ENCODE measurements around the gene EEF2.
"Not testable (repeated sequence)": the region's sequence is repeated elsewhere in the genome, so short reads cannot be mapped to it uniquely, and the experiment has no call there.

The EEF2 gene

GRCh38 chr19:4012975-4013634, 27.8 kb upstream of the EEF2 start:
- Histone ChIP-seq H3K9me3 (replicated peaks; ENCODE audit: low read length) (no peaks in the 10 kb centered on the region), H3K4me2 (ENCODE audit: low read length) (no peak overlapping the region), H3K9ac (ENCODE audit: low read depth, low read length) (no peak overlapping the region), H3K4me3 (ENCODE audit: low read length) (no peak overlapping the region), H3K27me3 (ENCODE audit: control insufficient read depth, insufficient read depth, low read length) (no peaks in the 10 kb centered on the region), H3K36me3 (ENCODE audit: insufficient read depth, low read length) (peaks cover 39% of the 10 kb centered on the region), H3K4me1 (ENCODE audit: control insufficient read depth, insufficient read depth, low read length) (peaks cover 24% of the 10 kb centered on the region)

GRCh38 chr19:4012092-4012974, 27.1 kb upstream of the EEF2 start:
- Histone ChIP-seq H3K9me3 (replicated peaks; ENCODE audit: low read length) (no peaks in the 10 kb centered on the region), H3K4me2 (ENCODE audit: low read length) (no peak overlapping the region), H3K4me3 (ENCODE audit: low read length) (no peak overlapping the region), H3K4me1 (ENCODE audit: control insufficient read depth, insufficient read depth, low read length) (peaks cover 24% of the 10 kb centered on the region), H3K36me3 (ENCODE audit: insufficient read depth, low read length) (peaks cover 39% of the 10 kb centered on the region), H3K9ac (ENCODE audit: low read depth, low read length) (no peak overlapping the region), H3K27me3 (ENCODE audit: control insufficient read depth, insufficient read depth, low read length) (no peaks in the 10 kb centered on the region)

GRCh38 chr19:4011430-4011829, 26.2 kb upstream of the EEF2 start:
- H3K4me3 ChIP-seq (ENCODE audit: low read length); H3K27me3 ChIP-seq (ENCODE audit: control insufficient read depth, insufficient read depth, low read length); H3K4me2 ChIP-seq (ENCODE audit: low read length); H3K9ac ChIP-seq (ENCODE audit: low read depth, low read length); H3K9me3 ChIP-seq (replicated peaks; ENCODE audit: low read length): not testable (repeated sequence)
- Histone ChIP-seq H3K36me3 (ENCODE audit: insufficient read depth, low read length) (peaks cover 38% of the 10 kb centered on the region), H3K4me1 (ENCODE audit: control insufficient read depth, insufficient read depth, low read length) (peaks cover 28% of the 10 kb centered on the region)

GRCh38 chr19:4010808-4011110, 25.5 kb upstream of the EEF2 start:
- Histone ChIP-seq H3K9me3 (replicated peaks; ENCODE audit: low read length) (no peaks in the 10 kb centered on the region), H3K27me3 (ENCODE audit: control insufficient read depth, insufficient read depth, low read length) (no peaks in the 10 kb centered on the region), H3K4me1 (ENCODE audit: control insufficient read depth, insufficient read depth, low read length) (peaks cover 29% of the 10 kb centered on the region), H3K4me2 (ENCODE audit: low read length) (no peak overlapping the region), H3K36me3 (ENCODE audit: insufficient read depth, low read length) (peaks cover 35% of the 10 kb centered on the region), H3K9ac (ENCODE audit: low read depth, low read length) (no peak overlapping the region), H3K4me3 (ENCODE audit: low read length) (no peak overlapping the region)

GRCh38 chr19:4009990-4010807, 24.9 kb upstream of the EEF2 start:
- Histone ChIP-seq H3K9ac (ENCODE audit: low read depth, low read length) (peak overlapping the region; percentile 41), H3K4me2 (ENCODE audit: low read length) (peak overlapping the region; percentile 92), H3K27me3 (ENCODE audit: control insufficient read depth, insufficient read depth, low read length) (no peaks in the 10 kb centered on the region), H3K36me3 (ENCODE audit: insufficient read depth, low read length) (peaks cover 30% of the 10 kb centered on the region), H3K9me3 (replicated peaks; ENCODE audit: low read length) (no peaks in the 10 kb centered on the region), H3K4me1 (ENCODE audit: control insufficient read depth, insufficient read depth, low read length) (peaks cover 29% of the 10 kb centered on the region), H3K4me3 (ENCODE audit: low read length) (no peak overlapping the region)

GRCh38 chr19:4007836-4008539, 22.7 kb upstream of the EEF2 start:
- no peaks in the 10 kb centered on the region for H3K9me3 ChIP-seq (replicated peaks; ENCODE audit: low read length)

GRCh38 chr19:4007021-4007835, 22.0 kb upstream of the EEF2 start, which contains the start of gene PIAS4:
TSS of gene PIAS4 (plus strand) at chr19:4007736. CDS start at chr19:4007761, 25 bp downstream.
- H3K9me3 ChIP-seq (replicated peaks; ENCODE audit: low read length): no peaks in the 10 kb centered on the region
- H3K4me1 ChIP-seq (ENCODE audit: control insufficient read depth, insufficient read depth, low read length): peaks cover 29% of the 10 kb centered on the region
- peaks cover 5% of the 10 kb centered on the region for H3K36me3 ChIP-seq (ENCODE audit: insufficient read depth, low read length)
- peak within 1 kb of the TSS; percentile 92 for H3K4me2 ChIP-seq (ENCODE audit: low read length)
- no peaks in the 10 kb centered on the region for H3K27me3 ChIP-seq (ENCODE audit: control insufficient read depth, insufficient read depth, low read length)
- H3K9ac ChIP-seq (ENCODE audit: low read depth, low read length): peak within 1 kb of the TSS; percentile 88
- H3K4me3 ChIP-seq (ENCODE audit: low read length): peak within 1 kb of the TSS; percentile 97

More at GRCh38 chr19:4007836-4008539, 22.7 kb upstream of the EEF2 start:
- Histone ChIP-seq H3K4me2 (ENCODE audit: low read length) (peak overlapping the region; percentile 92), H3K4me3 (ENCODE audit: low read length) (peak overlapping the region; percentile 97), H3K27me3 (ENCODE audit: control insufficient read depth, insufficient read depth, low read length) (no peaks in the 10 kb centered on the region), H3K9ac (ENCODE audit: low read depth, low read length) (peak overlapping the region; percentile 88), H3K36me3 (ENCODE audit: insufficient read depth, low read length) (peaks cover 8% of the 10 kb centered on the region), H3K4me1 (ENCODE audit: control insufficient read depth, insufficient read depth, low read length) (peaks cover 29% of the 10 kb centered on the region)

GRCh38 chr19:4005436-4005835, 20.2 kb upstream of the EEF2 start:
- H3K9ac ChIP-seq (ENCODE audit: low read depth, low read length); H3K27me3 ChIP-seq (ENCODE audit: control insufficient read depth, insufficient read depth, low read length); H3K36me3 ChIP-seq (ENCODE audit: insufficient read depth, low read length); H3K9me3 ChIP-seq (replicated peaks; ENCODE audit: low read length); H3K4me3 ChIP-seq (ENCODE audit: low read length); H3K4me2 ChIP-seq (ENCODE audit: low read length): not testable (repeated sequence)
- peaks cover 26% of the 10 kb centered on the region for H3K4me1 ChIP-seq (ENCODE audit: control insufficient read depth, insufficient read depth, low read length)

GRCh38 chr19:4000798-4001197, 15.5 kb upstream of the EEF2 start:
- H3K9me3 ChIP-seq (replicated peaks; ENCODE audit: low read length); H3K4me1 ChIP-seq (ENCODE audit: control insufficient read depth, insufficient read depth, low read length); H3K36me3 ChIP-seq (ENCODE audit: insufficient read depth, low read length); H3K4me3 ChIP-seq (ENCODE audit: low read length); H3K9ac ChIP-seq (ENCODE audit: low read depth, low read length); H3K27me3 ChIP-seq (ENCODE audit: control insufficient read depth, insufficient read depth, low read length); H3K4me2 ChIP-seq (ENCODE audit: low read length): not testable (repeated sequence)

GRCh38 chr19:3998667-3999412, 13.6 kb upstream of the EEF2 start:
- not testable (repeated sequence) for H3K4me1 ChIP-seq (ENCODE audit: control insufficient read depth, insufficient read depth, low read length); H3K4me3 ChIP-seq (ENCODE audit: low read length); H3K4me2 ChIP-seq (ENCODE audit: low read length); H3K36me3 ChIP-seq (ENCODE audit: insufficient read depth, low read length); H3K9ac ChIP-seq (ENCODE audit: low read depth, low read length); H3K27me3 ChIP-seq (ENCODE audit: control insufficient read depth, insufficient read depth, low read length); H3K9me3 ChIP-seq (replicated peaks; ENCODE audit: low read length)

Data from skeletal muscle satellite cell (primary cell).